ENCODE measurements around the gene PARP14.

DNA sequence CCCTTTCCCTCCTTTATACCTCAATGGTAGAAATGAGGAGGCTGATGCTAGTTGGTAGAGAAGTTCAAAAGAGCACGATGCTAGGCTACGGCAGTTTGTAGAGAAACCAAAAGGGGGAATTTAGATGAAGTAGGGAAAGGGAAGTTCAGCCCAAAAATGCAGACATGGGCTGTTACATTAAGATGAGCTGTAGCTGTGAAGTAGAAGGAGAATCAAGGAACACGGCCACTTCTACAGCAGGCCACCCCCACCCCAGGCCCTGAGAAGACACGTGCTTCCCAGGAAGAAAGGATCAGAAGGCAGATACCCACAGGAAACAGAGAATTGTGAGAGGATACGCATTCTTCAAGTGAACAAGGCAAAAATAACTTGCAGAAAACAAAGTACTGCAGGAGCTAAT is 2.1 kb upstream of the PARP14 start:
- TF ChIP-seq POLR2A (IDR thresholded peaks at IDR 0.05), result no peak
- no peak for TF ChIP-seq CTCF (IDR thresholded peaks at IDR 0.05 in 4 of 5, conservative IDR thresholded peaks at IDR 0.05 in 1 of 5)
